ENCODE results near the gene CFC1B. TPM values are rescaled to one million over a fixed set of nuclear protein-coding genes. Genes with fewer than 3 reads are reported as not detected.
"Not testable (repeated sequence)": the region's sequence is repeated elsewhere in the genome, so short reads cannot be mapped to it uniquely, and the experiment has no call there.

CFC1B gene
- not detected for polyA plus RNA-seq (2013)

DNA sequence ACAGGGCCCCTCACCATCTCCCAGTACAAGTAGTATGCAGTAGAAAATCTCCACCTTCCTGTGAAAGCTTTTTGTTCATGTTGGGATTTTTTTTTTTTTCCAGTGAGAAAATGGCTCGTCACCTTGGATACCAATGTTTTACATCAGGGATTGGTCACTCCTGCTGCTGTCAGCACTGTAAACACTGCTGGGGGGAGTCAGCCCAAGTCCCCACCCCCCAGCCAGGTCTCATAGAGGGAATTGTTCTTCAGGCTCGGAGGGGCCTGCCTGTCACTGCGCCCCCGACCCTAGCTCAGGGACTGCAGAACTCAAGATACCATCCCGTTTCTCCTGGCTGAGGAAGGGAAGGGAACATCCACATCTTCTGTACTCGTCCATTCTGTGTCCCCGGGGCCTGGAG, at the start of gene CFC1B:
CFC1B (plus strand) TSS at position 231 of the 400 bp plus-strand sequence. CDS start 263 bp downstream, outside the sequence.
- H3K4me1 ChIP-seq (ENCODE audit: control extremely low read depth in 1 of 4, control insufficient read depth in 4 of 4, insufficient read depth in 4 of 4, low read length in 3 of 4); POLR2A ChIA-PET; H3K9me3 ChIP-seq (ENCODE audit: control extremely low read depth in 1 of 5, control insufficient read depth in 4 of 5, insufficient read depth in 2 of 5, low read depth in 1 of 5, low read length in 4 of 5); DNase-seq; H3K27ac ChIP-seq (ENCODE audit: insufficient read depth in 1 of 2, low read depth in 1 of 2, low read length in 2 of 2, poor library complexity in 1 of 2, severe bottlenecking in 2 of 2); H3K27me3 ChIP-seq (replicated peaks in 2 of 5; ENCODE audit: control insufficient read depth in 4 of 5, insufficient read depth in 5 of 5, low read length in 4 of 5); H3K36me3 ChIP-seq (ENCODE audit: control insufficient read depth in 4 of 4, insufficient read depth in 4 of 4, low read length in 3 of 4); CTCF ChIA-PET; H3K4me3 ChIP-seq (ENCODE audit: control insufficient read depth in 1 of 7, extremely low read depth in 1 of 7, insufficient read depth in 4 of 7, low read depth in 2 of 7, low read length in 6 of 7): not testable (repeated sequence)
- WGBS (ENCODE audit: insufficient coverage): no CpG with 5 or more reads among the region's 7 CpGs

DNA sequence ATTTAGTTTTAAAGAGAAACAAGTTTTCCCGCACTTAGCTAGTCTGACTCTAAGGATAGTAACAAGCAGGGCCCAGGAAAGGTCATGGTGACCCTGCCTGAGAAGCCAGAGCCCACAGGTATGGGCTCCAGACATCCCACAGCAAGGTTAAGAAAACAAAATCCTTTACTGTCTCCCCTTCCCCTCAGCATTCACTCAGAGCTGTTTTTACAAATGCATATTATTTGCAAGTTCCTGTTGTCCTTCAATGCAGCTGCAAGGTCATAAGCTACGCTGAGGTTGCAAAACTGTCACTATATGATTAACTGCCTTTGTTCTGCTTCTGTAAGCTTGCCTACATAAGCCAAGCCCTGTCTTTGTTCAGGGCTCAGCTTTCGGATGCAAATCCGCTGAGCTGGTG, 29.9 kb upstream of the CFC1B start:
- H3K4me3 ChIP-seq (ENCODE audit: control insufficient read depth in 1 of 7, extremely low read depth in 1 of 7, insufficient read depth in 4 of 7, low read depth in 2 of 7, low read length in 6 of 7); H3K9me3 ChIP-seq (ENCODE audit: control extremely low read depth in 1 of 5, control insufficient read depth in 4 of 5, insufficient read depth in 2 of 5, low read depth in 1 of 5, low read length in 4 of 5); H3K36me3 ChIP-seq (ENCODE audit: control insufficient read depth in 4 of 4, insufficient read depth in 4 of 4, low read length in 3 of 4); H3K4me1 ChIP-seq (ENCODE audit: control extremely low read depth in 1 of 4, control insufficient read depth in 4 of 4, insufficient read depth in 4 of 4, low read length in 3 of 4); POLR2A ChIA-PET; H3K27ac ChIP-seq (ENCODE audit: insufficient read depth in 1 of 2, low read depth in 1 of 2, low read length in 2 of 2, poor library complexity in 1 of 2, severe bottlenecking in 2 of 2); CTCF ChIA-PET; DNase-seq; H3K27me3 ChIP-seq (replicated peaks in 2 of 5; ENCODE audit: control insufficient read depth in 4 of 5, insufficient read depth in 5 of 5, low read length in 4 of 5): not testable (repeated sequence)
- no CpG with 5 or more reads among the region's 4 CpGs for WGBS (ENCODE audit: insufficient coverage)

DNA sequence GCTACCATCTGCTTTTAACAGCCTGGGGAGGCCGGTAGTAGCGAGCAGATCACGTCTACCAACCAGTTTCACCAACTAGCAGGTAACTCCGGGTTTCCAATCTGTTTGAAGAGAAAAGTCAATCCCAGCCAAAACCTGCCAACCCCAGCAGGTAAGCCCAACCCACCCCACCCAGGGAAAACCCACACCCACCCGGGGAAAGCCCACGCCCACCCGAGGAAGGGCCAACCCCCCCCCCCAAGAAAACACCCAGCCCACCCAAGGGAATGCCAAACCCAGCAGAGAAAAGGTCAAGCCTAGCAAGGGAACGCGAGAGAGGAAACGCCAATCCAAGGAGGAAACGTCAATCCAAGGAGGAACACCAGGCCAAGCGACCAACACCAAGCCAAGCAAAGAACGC, 11.8 kb upstream of the CFC1B start, which contains the start of gene POTEI:
POTEI (minus strand) TSS at position 101 of the 400 bp plus-strand sequence; CDS start at position 8, 93 bp downstream.
- H3K27ac ChIP-seq (ENCODE audit: insufficient read depth in 1 of 2, low read depth in 1 of 2, low read length in 2 of 2, poor library complexity in 1 of 2, severe bottlenecking in 2 of 2); H3K4me1 ChIP-seq (ENCODE audit: control extremely low read depth in 1 of 4, control insufficient read depth in 4 of 4, insufficient read depth in 4 of 4, low read length in 3 of 4); H3K36me3 ChIP-seq (ENCODE audit: control insufficient read depth in 4 of 4, insufficient read depth in 4 of 4, low read length in 3 of 4); DNase-seq; POLR2A ChIA-PET; H3K4me3 ChIP-seq (ENCODE audit: control insufficient read depth in 1 of 7, extremely low read depth in 1 of 7, insufficient read depth in 4 of 7, low read depth in 2 of 7, low read length in 6 of 7); H3K9me3 ChIP-seq (ENCODE audit: control extremely low read depth in 1 of 5, control insufficient read depth in 4 of 5, insufficient read depth in 2 of 5, low read depth in 1 of 5, low read length in 4 of 5); H3K27me3 ChIP-seq (replicated peaks in 2 of 5; ENCODE audit: control insufficient read depth in 4 of 5, insufficient read depth in 5 of 5, low read length in 4 of 5); CTCF ChIA-PET: not testable (repeated sequence)
- no CpG with 5 or more reads among the region's 13 CpGs for WGBS (ENCODE audit: insufficient coverage)

DNA sequence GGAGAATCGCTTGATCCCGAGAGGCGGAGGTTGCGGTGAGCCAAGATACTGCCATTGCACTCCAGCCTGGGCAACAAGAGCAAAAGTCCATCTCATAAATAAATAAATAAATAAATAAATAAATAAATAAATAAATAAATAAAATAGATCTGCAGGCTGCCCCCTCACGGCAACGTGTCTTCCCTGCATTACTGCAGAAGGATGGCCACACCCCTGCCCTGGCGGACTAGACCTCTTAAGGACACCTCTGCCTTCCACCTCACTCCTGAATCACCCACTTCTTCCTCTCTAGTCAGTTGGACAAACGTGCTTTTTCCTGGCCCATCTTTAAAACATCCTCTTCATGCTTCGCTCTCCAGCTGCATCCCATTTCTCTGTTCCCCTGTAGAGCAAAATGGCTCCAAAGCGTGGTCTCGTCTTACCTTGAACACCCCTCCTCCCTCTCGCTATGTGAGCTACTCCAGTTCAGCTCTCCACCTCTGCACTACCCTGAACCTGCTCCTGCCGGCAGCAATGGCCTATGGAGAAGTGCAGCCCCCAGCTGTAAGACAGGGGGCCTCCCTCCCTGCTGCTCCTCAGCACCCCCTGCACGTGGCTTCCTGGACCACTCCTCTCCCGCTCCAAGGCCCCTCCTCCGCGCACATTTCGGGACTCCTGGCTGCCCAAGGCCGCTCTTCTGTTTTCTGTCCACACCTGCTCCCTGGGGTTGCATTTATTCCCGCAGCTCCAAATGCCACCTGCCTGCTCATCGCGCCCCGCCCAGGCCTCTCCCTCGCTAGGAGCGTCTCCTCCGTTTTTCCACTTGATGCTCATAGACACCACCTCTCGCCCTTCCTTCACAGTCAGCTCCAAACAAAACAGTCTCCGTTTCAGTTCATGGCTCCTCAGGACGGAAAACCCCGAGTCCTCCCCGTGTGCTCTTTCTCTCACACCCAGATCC, 9.9 kb upstream of the CFC1B start:
- H3K36me3 ChIP-seq (ENCODE audit: control insufficient read depth in 4 of 4, insufficient read depth in 4 of 4, low read length in 3 of 4); CTCF ChIA-PET; H3K4me3 ChIP-seq (ENCODE audit: control insufficient read depth in 1 of 7, extremely low read depth in 1 of 7, insufficient read depth in 4 of 7, low read depth in 2 of 7, low read length in 6 of 7); H3K27me3 ChIP-seq (replicated peaks in 2 of 5; ENCODE audit: control insufficient read depth in 4 of 5, insufficient read depth in 5 of 5, low read length in 4 of 5); H3K4me1 ChIP-seq (ENCODE audit: control extremely low read depth in 1 of 4, control insufficient read depth in 4 of 4, insufficient read depth in 4 of 4, low read length in 3 of 4); DNase-seq; H3K9me3 ChIP-seq (ENCODE audit: control extremely low read depth in 1 of 5, control insufficient read depth in 4 of 5, insufficient read depth in 2 of 5, low read depth in 1 of 5, low read length in 4 of 5); POLR2A ChIA-PET; H3K27ac ChIP-seq (ENCODE audit: insufficient read depth in 1 of 2, low read depth in 1 of 2, low read length in 2 of 2, poor library complexity in 1 of 2, severe bottlenecking in 2 of 2): not testable (repeated sequence)
- no CpG with 5 or more reads among the region's 31 CpGs for WGBS (ENCODE audit: insufficient coverage)

DNA sequence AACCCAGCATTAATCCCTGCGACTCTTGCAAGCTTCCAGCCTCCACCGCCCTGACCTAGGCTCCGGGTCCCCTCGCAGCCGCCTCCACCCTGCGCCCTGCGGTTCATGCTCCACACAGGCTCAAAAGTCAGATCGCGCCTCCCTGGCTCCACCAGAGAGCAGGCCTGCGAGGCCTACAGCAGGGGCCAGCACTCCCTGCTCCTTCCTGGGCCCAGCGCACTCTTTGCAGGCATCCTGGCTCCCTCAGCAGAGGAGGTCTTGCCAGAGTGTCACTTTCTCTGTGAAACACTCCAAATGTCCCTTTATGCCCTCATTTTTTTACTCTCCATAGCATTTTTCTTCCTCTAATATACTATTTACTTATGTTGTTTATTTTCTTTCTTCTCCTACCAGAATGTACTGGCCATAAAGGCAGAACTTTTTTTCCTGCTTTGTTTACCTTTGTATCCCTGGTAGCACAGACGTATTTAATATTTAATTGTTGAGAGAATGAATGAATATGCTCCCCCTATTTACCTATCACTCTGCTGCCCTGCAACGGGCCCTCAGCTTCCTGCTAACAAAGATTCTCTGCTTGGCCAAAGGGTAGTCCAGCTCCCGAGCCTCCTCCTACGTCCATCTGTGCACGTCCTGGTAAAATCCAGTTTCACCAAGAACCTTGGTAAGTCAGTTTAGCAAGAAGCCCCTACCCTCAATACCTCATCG, 9.1 kb upstream of the CFC1B start:
- H3K4me1 ChIP-seq (ENCODE audit: control extremely low read depth in 1 of 4, control insufficient read depth in 4 of 4, insufficient read depth in 4 of 4, low read length in 3 of 4); H3K9me3 ChIP-seq (ENCODE audit: control extremely low read depth in 1 of 5, control insufficient read depth in 4 of 5, insufficient read depth in 2 of 5, low read depth in 1 of 5, low read length in 4 of 5); POLR2A ChIA-PET; CTCF ChIA-PET; H3K27me3 ChIP-seq (replicated peaks in 2 of 5; ENCODE audit: control insufficient read depth in 4 of 5, insufficient read depth in 5 of 5, low read length in 4 of 5); DNase-seq; H3K4me3 ChIP-seq (ENCODE audit: control insufficient read depth in 1 of 7, extremely low read depth in 1 of 7, insufficient read depth in 4 of 7, low read depth in 2 of 7, low read length in 6 of 7); H3K27ac ChIP-seq (ENCODE audit: insufficient read depth in 1 of 2, low read depth in 1 of 2, low read length in 2 of 2, poor library complexity in 1 of 2, severe bottlenecking in 2 of 2); H3K36me3 ChIP-seq (ENCODE audit: control insufficient read depth in 4 of 4, insufficient read depth in 4 of 4, low read length in 3 of 4): not testable (repeated sequence)
- WGBS (ENCODE audit: insufficient coverage): no CpG with 5 or more reads among the region's 17 CpGs

DNA sequence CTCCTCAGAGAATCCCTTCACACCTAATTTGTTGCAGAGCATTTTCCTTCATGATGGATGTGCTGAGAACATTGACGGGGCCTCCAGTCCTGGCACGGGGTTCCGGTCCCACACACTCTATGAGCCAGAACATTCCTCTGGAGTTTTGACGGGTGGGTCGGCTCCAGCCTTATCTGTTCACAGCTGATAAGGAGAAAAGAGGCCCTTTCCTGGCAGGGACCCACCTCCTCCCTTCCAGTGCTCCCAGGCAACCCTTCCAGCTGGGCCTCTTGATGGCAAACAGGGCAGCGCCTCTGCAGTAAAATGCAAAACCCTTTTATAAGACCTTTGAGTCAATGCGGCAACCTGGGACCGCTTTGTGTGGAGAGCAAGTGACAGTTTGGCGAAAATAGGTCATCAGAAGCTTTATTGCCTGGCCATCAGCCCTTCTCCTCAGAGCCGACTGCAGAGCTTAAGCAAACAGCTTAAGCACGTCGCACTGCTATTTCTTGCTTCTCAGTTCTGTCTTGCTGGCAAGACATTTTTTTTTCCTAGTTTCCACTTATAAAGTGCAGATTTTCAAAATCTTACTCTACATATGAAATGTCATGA, 2.4 kb upstream of the CFC1B start:
- H3K9me3 ChIP-seq (ENCODE audit: control extremely low read depth in 1 of 5, control insufficient read depth in 4 of 5, insufficient read depth in 2 of 5, low read depth in 1 of 5, low read length in 4 of 5); H3K4me3 ChIP-seq (ENCODE audit: control insufficient read depth in 1 of 7, extremely low read depth in 1 of 7, insufficient read depth in 4 of 7, low read depth in 2 of 7, low read length in 6 of 7); H3K27me3 ChIP-seq (replicated peaks in 2 of 5; ENCODE audit: control insufficient read depth in 4 of 5, insufficient read depth in 5 of 5, low read length in 4 of 5); POLR2A ChIA-PET; CTCF ChIA-PET; H3K36me3 ChIP-seq (ENCODE audit: control insufficient read depth in 4 of 4, insufficient read depth in 4 of 4, low read length in 3 of 4); H3K4me1 ChIP-seq (ENCODE audit: control extremely low read depth in 1 of 4, control insufficient read depth in 4 of 4, insufficient read depth in 4 of 4, low read length in 3 of 4); H3K27ac ChIP-seq (ENCODE audit: insufficient read depth in 1 of 2, low read depth in 1 of 2, low read length in 2 of 2, poor library complexity in 1 of 2, severe bottlenecking in 2 of 2); DNase-seq: not testable (repeated sequence)
- WGBS (ENCODE audit: insufficient coverage): no CpG with 5 or more reads among the region's 12 CpGs

DNA sequence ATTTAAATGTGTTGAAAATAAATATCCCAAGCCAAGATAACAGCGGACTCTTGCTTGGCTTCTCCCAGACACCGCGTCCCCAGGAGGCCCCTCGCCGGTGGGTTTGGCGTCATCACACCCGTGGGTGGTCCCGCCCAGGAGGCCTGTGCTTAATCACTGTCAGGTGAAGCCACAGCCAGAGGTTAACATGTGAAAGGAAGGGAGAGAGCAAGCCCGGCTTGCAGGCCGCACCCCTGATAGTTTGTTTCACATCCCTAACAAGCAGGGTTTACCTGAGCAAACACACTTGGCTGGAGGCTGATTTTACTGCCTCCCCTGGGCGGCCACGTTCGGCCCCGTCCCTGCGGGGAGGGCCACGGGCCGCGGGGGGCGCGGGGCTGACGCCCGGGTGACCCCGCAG, 1.4 kb downstream of the CFC1B start:
- DNase-seq; H3K4me3 ChIP-seq (ENCODE audit: control insufficient read depth in 1 of 7, extremely low read depth in 1 of 7, insufficient read depth in 4 of 7, low read depth in 2 of 7, low read length in 6 of 7); CTCF ChIA-PET; H3K4me1 ChIP-seq (ENCODE audit: control extremely low read depth in 1 of 4, control insufficient read depth in 4 of 4, insufficient read depth in 4 of 4, low read length in 3 of 4); POLR2A ChIA-PET; H3K36me3 ChIP-seq (ENCODE audit: control insufficient read depth in 4 of 4, insufficient read depth in 4 of 4, low read length in 3 of 4); H3K27ac ChIP-seq (ENCODE audit: insufficient read depth in 1 of 2, low read depth in 1 of 2, low read length in 2 of 2, poor library complexity in 1 of 2, severe bottlenecking in 2 of 2); H3K27me3 ChIP-seq (replicated peaks in 2 of 5; ENCODE audit: control insufficient read depth in 4 of 5, insufficient read depth in 5 of 5, low read length in 4 of 5); H3K9me3 ChIP-seq (ENCODE audit: control extremely low read depth in 1 of 5, control insufficient read depth in 4 of 5, insufficient read depth in 2 of 5, low read depth in 1 of 5, low read length in 4 of 5): not testable (repeated sequence)
- WGBS (ENCODE audit: insufficient coverage): no CpG with 5 or more reads among the region's 23 CpGs
